OCI-LY1 (cell line): ENCODE results near the gene HNMT.

Source experiments
- H2AFZ ChIP-seq: fragments of 200-600 bp; sonication (generic), shearing (Covaris generic); 2 replicates; pipeline ENCODE4 v1.6.0; 2014; ENCODE audit warnings: antibody characterized with exemption, mild to moderate bottlenecking, low read length
- H3F3A ChIP-seq: fragments of 200-600 bp; sonication (generic), shearing (Covaris generic); 2 replicates; pipeline ENCODE4 v1.6.0; 2014; ENCODE audit warnings: mild to moderate bottlenecking, antibody characterized with exemption, low read length, moderate library complexity; ENCODE audit not compliant: insufficient read depth
- H3K27ac ChIP-seq: fragments of 200-600 bp; sonication (generic); 2 replicates; pipeline ENCODE4 v1.5.1; 2014; ENCODE audit warnings: low read length, mixed run types, mild to moderate bottlenecking, low read depth; ENCODE audit not compliant: poor library complexity, severe bottlenecking
- H3K27me3 ChIP-seq: fragments of 200-600 bp; sonication (generic); 2 replicates; pipeline ENCODE4 v1.6.0; 2014; ENCODE audit warnings: antibody characterized with exemption, mild to moderate bottlenecking, low read length, moderate library complexity; ENCODE audit not compliant: insufficient read depth
- H3K36me3 ChIP-seq: fragments of 200-600 bp; sonication (generic); 2 replicates; pipeline ENCODE4 v1.6.1; 2014; ENCODE audit warnings: mild to moderate bottlenecking, antibody characterized with exemption, low read length, moderate library complexity, mixed read lengths; ENCODE audit not compliant: insufficient read depth
- H3K4me1 ChIP-seq: fragments of 200-600 bp; sonication (generic); 2 replicates; pipeline ENCODE4 v1.5.1; 2014; ENCODE audit warnings: mild to moderate bottlenecking, low read length, moderate library complexity; ENCODE audit not compliant: insufficient read depth, severe bottlenecking
- H3K4me2 ChIP-seq: fragments of 200-600 bp; sonication (generic), shearing (Covaris generic); 2 replicates; pipeline ENCODE4 v1.6.1; 2014; ENCODE audit warnings: low read length
- H3K4me3 ChIP-seq: fragments of 200-600 bp; sonication (generic); 2 replicates; pipeline ENCODE4 v1.5.1; 2014; ENCODE audit warnings: low read length, low read depth, mild to moderate bottlenecking, mixed read lengths; ENCODE audit not compliant: poor library complexity, severe bottlenecking
- H3K79me2 ChIP-seq: fragments of 200-600 bp; shearing (Covaris generic); 2 replicates; pipeline ENCODE4 v1.6.1; 2016; ENCODE audit warnings: mixed run types, low read length, mixed read lengths; ENCODE audit not compliant: insufficient read depth
- H3K9ac ChIP-seq: fragments of 200-600 bp; sonication (generic), shearing (Covaris generic); 2 replicates; pipeline ENCODE4 v1.6.1; 2014; ENCODE audit warnings: mild to moderate bottlenecking, low read length, mixed read lengths
- H3K9me2 ChIP-seq: fragments of 200-600 bp; sonication (generic), shearing (Covaris generic); 2 replicates; pipeline ENCODE4 v1.6.1; 2014; ENCODE audit warnings: low read depth, mild to moderate bottlenecking, low read length, mixed read lengths
- H3K9me3 ChIP-seq: fragments of 200-600 bp; shearing (Covaris generic); 2 replicates; pipeline ENCODE4 v1.6.1; 2014; ENCODE audit warnings: low read length, mixed read lengths
- H4K20me1 ChIP-seq: fragments of 200-600 bp; sonication (generic), shearing (Covaris generic); 2 replicates; pipeline ENCODE4 v1.6.0; 2016; ENCODE audit warnings: mild to moderate bottlenecking, low read length; ENCODE audit not compliant: insufficient read depth
- EZH2 ChIP-seq: fragments of 200-600 bp; sonication (generic), shearing (Covaris generic); IDR thresholded peaks from 2 replicates; pipeline ENCODE4 v1.8.0; 2017; ENCODE audit warnings: borderline replicate concordance, mixed run types, mild to moderate bottlenecking, antibody characterized with exemption, low read length, moderate library complexity, mixed read lengths
- TF ChIP-seq, protein P1 (sequence below): fragments of 200-600 bp; sonication (generic), shearing (Covaris generic); IDR thresholded peaks from 2 replicates; pipeline ENCODE4 v1.5.1; 2017; ENCODE audit warnings: mild to moderate bottlenecking, antibody characterized with exemption, low read length, moderate library complexity, mixed read lengths

HNMT gene

DNA sequence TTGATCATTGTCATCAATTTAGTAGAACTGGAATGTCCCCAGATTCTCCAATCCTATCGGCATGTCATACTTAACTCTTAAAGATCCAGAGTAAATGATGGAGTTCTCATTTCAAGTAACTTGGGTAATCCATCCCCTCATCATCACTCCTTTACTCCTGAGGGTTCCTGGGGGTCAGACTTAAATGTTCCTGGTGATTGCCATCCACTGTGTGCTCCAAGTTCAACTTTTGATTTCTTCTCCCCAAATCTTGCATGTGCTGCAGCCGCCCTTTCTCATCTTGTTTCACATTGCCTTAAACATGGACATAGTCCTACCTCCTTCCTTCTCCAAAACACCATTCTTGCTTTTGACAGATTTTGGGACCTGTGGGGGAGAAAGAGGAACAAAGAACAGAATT, 43.2 kb downstream of the HNMT start:
- Histone ChIP-seq H4K20me1 (no peaks in the 10 kb centered on the region), H3F3A (no peaks in the 10 kb centered on the region), H3K27ac (no peak overlapping the region), H3K4me3 (no peak overlapping the region), H3K9ac (no peak overlapping the region), H3K4me2 (no peak overlapping the region), H3K9me3 (no peaks in the 10 kb centered on the region), H3K27me3 (no peaks in the 10 kb centered on the region), H3K79me2 (no peaks in the 10 kb centered on the region), H2AFZ (no peak overlapping the region), H3K4me1 (no peaks in the 10 kb centered on the region), H3K9me2 (no peaks in the 10 kb centered on the region), H3K36me3 (no peaks in the 10 kb centered on the region)
- TF ChIP-seq EZH2 = no peak
- TF ChIP-seq, protein P1, sequence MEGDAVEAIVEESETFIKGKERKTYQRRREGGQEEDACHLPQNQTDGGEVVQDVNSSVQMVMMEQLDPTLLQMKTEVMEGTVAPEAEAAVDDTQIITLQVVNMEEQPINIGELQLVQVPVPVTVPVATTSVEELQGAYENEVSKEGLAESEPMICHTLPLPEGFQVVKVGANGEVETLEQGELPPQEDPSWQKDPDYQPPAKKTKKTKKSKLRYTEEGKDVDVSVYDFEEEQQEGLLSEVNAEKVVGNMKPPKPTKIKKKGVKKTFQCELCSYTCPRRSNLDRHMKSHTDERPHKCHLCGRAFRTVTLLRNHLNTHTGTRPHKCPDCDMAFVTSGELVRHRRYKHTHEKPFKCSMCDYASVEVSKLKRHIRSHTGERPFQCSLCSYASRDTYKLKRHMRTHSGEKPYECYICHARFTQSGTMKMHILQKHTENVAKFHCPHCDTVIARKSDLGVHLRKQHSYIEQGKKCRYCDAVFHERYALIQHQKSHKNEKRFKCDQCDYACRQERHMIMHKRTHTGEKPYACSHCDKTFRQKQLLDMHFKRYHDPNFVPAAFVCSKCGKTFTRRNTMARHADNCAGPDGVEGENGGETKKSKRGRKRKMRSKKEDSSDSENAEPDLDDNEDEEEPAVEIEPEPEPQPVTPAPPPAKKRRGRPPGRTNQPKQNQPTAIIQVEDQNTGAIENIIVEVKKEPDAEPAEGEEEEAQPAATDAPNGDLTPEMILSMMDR = no peak

DNA sequence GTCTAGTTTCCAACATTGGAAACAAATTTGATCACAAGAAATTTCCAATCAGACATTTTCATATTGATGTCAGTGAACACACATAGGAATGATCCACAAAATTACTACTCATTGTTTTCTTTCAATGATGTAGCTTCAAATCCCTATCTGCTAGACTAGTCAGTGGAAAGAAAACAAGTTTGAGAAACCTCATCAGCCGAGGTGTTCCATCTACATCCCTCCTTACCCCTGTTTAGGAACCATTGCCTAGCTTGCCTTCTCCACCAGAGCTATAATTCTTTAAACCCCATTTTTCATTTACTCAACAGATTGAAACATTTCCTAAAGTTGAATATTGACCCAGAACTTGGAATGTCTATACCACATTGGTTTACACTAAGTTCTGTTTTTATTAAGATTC, 45.3 kb downstream of the HNMT start:
- no peaks in the 10 kb centered on the region for H4K20me1 ChIP-seq
- H3K9ac ChIP-seq = no peak overlapping the region
- no peaks in the 10 kb centered on the region for H3K79me2 ChIP-seq
- no peaks in the 10 kb centered on the region for H3K9me2 ChIP-seq
- H3F3A ChIP-seq = no peaks in the 10 kb centered on the region
- H3K27me3 ChIP-seq = no peaks in the 10 kb centered on the region
- H3K4me3 ChIP-seq = no peak overlapping the region
- H3K36me3 ChIP-seq = no peaks in the 10 kb centered on the region
- H3K9me3 ChIP-seq = no peaks in the 10 kb centered on the region
- H3K27ac ChIP-seq = no peak overlapping the region
- TF ChIP-seq EZH2 = no peak
- TF ChIP-seq, protein P1 = no peak
- no peak overlapping the region for H3K4me2 ChIP-seq
- no peaks in the 10 kb centered on the region for H3K4me1 ChIP-seq
- no peak overlapping the region for H2AFZ ChIP-seq

DNA sequence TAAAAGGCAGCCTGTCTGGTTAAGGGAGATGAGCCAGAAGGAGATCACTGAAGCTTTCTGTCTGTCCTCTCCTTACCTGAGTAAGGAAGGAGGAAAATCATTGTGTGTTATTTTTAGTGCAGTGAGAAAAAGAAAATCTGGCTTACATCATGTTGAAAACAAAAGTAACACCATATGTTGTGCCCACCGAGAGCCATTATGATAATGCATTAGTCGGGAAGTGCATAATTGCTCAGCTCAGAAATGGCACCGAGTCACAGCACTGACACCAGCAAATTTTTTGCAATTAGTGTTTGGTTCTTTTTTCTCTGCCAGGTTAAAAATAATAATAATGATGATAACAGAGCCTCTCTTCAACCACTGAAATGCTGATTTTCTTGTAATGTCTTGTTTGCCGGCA, 46.6 kb downstream of the HNMT start:
- Histone ChIP-seq H3K27me3 (no peaks in the 10 kb centered on the region), H3F3A (no peaks in the 10 kb centered on the region), H2AFZ (no peak overlapping the region), H3K36me3 (no peaks in the 10 kb centered on the region), H3K27ac (no peak overlapping the region), H4K20me1 (no peaks in the 10 kb centered on the region), H3K9me2 (no peaks in the 10 kb centered on the region), H3K4me1 (no peaks in the 10 kb centered on the region), H3K79me2 (no peaks in the 10 kb centered on the region), H3K9me3 (no peaks in the 10 kb centered on the region), H3K9ac (no peak overlapping the region), H3K4me2 (no peak overlapping the region), H3K4me3 (no peak overlapping the region)
- no peak for TF ChIP-seq EZH2
- TF ChIP-seq, protein P1 = no peak
